GM19463 (cell line): ENCODE results near the gene KLHL8.
A peak's percentile ranks its signal among the peaks of the same experiment; 100 is the strongest.
"Not testable (repeated sequence)": the region's sequence is repeated elsewhere in the genome, so short reads cannot be mapped to it uniquely, and the experiment has no call there.

Experiments used
- ATAC-seq: cut with Tn5 transposase; IDR thresholded peaks from one replicate; pipeline ENCODE4 v1.9.1; 2021; ENCODE audit warnings: mild to moderate bottlenecking, moderate library complexity; ENCODE audit not compliant: unreplicated experiment

Gene KLHL8

DNA sequence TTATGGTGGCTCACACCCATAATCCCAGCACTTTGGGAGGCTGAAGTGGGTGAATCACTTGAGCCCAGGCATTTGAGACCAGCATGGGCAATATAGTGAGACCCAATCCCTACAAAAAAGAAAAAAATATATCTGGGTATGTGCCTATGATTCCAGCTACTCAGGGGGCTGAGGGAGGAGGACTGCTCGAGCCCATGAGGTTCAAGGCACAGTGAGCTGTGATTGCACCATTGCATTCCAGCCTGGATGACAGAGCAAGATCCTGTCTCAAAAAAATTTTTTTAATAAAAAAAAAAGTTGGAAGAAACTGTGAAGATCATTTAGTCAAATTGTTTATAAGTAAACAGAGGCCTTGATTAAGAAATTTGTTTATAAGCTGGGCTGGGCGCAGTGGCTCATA is 39.7 kb downstream of the KLHL8 start:
- no peak for ATAC-seq

DNA sequence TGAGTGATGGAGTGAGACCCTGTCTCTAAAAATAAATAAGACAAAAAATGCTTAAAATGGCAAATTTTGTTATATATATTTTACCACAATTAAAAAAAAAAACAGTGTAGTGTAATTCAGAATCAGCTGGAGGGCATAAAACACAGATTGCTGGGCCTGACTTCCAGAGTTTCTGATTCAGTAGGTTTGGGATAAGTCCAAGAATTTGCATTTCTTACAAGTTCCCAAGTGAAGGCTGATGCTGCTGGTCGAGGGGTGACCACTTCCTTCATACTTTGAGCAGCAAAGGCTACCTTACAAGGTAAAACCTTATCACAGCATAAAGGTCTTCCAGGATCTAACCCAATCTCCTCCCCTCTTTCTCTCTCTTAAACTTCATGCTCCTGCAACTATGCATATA is 40.7 kb downstream of the KLHL8 start:
- ATAC-seq: no peak

DNA sequence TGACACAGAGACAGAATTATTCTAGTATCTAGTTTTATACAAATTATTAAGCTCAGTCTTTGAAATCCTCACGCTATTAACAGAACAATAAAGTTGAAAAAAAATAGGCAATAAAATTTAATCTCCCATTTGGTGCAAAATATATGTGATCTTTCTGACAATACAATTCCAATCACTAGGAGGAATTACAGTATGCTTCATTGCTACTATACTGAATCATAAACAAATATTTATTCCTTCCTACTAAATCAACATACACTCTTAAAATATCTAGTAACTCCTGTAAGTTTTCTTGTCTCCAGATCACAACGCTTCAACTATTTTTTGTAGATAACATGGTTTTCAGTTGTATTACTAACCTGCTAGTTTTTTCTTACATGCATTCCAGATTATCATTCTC is 45.7 kb downstream of the KLHL8 start:
- ATAC-seq: no peak

DNA sequence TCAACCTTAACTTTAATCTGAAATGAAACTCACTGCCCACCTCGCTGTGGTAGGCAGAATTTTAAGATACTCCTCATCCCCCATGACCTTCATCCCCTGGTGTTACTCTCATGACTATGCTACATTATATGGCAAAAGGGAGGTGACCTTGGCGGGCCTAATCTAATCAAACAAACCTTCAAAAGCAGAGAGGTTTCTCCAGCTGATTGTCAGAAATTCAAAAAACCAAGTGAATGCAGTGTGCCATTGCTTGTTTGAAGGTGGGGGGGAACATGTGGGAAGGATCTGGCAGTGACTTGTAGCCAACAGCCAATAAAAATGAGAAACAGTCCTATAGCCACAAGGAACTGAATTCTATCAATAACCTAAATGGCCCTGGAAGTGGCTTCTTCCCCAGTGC is 48.5 kb downstream of the KLHL8 start:
- no peak for ATAC-seq

DNA sequence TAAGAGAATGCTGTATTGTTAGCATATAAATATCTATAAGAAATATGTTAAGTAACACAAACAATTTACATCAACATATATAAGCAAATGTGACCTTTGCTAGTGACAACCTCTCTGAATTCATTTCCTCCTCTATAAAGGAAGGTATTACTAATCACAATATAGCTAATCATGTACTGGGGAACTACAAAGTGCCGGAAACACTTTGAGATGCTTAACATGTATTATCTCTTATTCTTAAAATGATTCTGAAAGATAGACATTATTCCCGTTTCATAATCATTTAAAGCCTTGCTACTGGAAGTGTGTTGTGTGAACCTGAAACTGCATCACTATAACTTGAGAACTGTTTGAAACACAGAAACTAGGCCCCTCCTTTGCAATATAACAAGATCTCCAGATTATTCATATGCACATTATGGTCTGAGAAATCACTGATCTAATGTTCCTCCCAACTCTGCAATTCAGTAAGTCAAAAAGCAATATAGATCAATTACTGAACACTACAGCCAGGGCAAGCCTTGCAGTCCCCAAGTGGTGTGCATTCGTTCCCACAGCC is 54.0 kb downstream of the KLHL8 start:
- ATAC-seq: no peak

DNA sequence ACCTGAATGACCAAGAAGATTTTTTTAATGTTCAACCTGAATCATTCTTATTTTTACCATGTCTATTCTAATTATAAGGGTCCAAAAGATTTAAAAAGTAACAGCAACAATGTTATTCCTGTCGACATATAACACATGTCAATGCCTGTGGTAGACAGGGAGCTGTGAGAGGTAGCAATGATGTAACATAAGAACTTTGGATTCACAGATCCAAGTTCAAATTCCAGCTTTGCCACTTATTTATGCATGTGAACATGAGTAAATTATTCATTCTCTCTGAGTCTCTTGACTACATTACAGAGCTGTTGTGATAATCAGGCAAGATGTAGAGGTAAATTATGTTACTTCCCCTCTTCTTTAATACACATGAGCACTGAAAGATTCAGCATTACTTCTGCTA is 54.5 kb downstream of the KLHL8 start:
- ATAC-seq: no peak

DNA sequence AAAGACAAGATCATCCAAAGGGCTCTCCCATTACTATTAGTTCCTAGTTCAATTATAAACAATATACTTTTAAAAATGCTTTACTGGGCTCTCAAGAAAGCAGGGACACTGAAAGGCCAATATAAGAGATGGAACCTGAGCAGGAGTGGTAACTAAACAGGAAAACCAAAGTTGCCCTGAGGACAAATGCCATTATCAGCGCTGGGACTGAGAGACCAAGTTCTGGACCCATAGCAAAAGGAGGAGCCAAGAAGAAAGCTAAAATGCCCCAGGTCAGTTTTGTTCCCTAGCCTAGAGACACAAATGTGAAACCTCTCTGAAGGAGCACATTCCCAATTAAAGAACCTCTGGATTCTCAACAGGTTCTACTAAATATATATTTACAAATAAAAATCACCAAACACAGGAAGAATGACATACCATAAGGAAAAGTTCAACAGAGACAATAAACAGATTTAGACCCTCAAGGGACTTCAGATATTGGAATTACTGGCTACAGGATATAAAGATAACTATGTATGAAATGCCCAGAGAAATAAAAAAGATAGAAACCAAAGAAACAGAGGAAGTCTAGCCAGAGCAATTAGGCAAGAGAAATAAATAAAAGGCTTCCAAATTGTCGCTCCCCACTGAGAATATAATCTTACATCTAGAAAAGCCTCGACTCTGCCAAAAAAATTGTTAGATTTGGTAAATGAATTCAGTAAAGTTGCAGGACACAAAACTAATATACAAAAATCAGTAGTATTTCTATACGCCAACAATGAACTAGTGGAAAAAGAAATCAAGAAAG is 67.1 kb downstream of the KLHL8 start:
- no peak for ATAC-seq

DNA sequence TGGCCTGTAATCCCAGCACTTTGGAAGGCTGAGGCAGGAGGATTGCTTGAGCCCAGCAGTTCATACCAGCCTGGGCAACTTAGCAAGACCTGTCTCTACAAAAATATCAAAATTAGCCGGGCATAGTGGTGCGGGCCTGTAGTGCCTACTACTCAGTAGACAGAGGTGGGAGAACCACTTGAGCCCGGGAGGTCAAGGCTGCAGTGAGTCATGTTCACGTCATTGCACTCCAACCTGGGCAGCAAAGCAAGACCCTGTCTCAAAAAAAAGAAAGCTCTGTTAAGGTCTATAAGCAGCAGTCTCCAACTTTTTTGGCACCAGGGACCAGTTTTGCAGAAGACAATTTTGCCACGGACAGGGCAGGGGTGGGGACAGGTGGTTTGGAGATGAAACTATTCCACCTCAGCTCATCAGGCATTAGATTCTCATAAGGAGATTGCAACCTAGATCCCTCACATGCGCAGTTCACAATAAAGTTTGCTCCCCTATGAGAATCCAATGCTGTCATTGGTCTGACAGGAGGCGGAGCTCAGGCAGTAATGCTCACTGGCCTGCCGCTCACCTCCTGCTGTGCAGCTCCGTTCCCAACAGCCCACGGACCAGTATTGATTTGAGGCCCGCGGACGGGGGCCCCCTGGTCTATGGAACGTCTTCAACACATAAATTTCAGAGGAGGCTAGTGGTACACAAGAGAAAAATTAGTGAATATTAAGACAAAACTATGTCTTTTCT is 67.9 kb downstream of the KLHL8 start:
- ATAC-seq: no peak

DNA sequence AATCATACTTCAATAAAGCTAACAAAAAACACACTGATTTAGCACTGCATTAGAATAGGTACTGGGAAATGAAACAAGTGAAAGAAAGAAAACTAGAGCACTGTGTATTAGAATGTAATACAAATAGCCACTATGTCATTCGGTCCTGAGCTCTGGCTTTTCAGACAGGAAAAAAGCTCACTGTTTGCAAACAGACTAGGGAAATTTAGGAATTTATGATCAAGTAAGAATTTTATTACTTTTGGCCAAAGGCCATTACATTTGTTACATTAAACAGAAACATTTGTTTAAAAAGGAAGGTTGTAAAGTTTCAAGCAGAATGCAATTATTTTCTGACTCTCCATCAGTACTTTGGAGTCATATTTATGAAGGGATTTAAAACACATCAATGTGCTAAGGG is 68.7 kb downstream of the KLHL8 start:
- no peak for ATAC-seq

DNA sequence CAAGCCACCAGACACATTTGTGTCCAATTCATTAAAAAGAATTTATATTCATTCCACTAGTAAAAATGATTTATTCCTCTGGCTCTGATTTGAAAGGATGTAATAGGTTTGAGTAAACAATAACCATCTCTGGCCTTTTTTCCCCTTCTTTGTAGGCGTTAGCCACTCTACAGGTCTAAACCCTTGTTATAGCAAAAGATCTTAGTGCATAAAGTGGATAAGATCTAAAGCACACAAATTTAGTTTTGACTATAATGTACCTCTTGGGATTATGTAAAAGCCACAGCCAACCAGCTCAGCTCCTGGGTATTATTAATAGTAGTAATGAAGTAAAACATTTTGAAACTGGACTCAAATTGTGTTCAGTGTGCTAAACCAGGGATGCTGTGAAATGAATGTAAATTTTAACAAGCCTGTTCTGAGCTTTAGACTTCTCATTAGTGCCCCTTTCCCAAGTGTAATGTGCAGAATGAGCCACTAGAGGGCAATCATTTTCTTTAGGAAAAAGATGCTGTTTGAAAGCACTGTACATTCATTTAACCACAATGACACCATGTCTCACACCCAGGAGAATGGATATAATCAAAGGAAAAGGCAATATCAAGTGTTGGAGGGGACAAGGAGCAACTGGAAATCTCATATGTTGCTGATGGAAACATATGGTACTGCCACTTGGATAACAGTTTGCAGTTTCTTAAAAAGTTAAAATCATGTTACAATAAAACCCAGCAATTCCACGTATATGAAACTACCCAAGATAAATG is 69.7 kb downstream of the KLHL8 start:
- peak; percentile 54 for ATAC-seq

DNA sequence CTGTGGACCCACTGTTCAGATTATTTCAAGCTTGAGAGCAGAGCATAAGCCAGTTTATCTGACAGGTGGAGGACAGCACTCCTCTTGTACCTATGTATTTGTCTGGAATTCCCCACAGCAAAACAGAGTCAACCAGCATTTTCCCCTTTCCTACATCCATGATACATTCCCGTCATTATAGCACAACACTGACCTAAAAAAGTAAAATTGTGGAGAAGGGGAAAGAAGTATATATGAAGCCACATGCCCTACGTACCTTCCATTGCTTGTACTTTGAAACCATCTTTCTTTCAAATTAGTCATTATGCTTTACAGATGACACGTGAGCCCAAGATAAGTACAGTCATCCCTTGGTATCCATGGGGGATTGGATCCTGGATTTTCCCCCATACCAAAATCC is 73.3 kb downstream of the KLHL8 start:
- ATAC-seq: no peak

DNA sequence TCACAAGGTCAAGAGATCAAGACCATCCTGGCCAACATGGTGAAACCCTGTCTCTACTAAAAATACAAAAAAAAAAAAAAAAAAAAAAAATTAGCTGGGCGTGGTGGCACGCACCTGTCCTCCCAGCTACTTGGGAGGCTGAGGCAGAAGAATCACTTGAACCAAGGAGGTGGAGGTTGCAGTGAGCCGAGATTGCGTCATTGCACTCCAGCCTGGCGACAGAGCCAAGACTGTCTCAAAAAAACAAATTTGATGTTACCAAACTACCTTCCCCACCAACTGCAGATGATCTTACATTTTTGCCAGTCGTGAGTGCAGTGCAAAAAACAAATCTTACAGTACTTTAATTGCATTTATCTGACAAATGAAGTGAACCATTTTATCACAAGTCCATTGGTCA is 74.5 kb downstream of the KLHL8 start:
- not testable (repeated sequence) for ATAC-seq

DNA sequence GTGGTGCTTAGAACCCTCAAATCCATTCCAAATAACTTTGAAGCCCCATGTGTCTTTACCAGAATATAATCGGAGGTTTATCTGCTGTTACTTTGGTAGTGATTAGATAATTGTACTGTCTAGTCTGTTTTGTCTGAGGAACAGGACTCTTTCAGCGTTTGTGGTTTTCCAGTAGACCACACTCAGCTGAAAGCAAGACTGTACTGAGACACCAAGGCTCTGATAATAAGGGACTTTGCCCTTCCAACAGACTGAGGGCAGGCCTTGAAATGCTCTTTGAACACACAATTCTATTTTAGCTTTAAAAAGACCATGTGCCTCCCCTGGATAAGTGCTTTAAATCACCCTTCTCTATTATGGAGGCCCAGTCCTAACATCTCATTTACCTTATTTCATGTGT is 76.1 kb downstream of the KLHL8 start:
- peak; percentile 67 for ATAC-seq

DNA sequence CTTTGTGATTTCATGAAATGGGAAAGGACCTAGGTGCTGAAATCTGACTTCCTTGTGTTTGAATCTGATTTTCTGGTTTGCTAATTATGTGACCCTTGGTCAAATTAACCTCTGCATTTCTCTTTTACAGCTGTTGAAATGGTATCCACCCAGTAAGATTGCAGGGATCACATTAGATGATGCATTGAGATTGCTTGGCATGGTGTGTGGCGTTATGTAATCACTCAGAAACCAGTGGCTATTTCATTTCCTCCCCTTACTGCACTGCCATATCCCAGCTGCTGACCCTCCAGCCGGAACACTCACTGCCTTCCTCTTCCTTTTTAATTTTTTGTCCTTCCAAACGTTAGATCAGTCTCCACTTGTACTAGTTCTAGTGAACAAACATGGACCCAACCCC is 79.0 kb downstream of the KLHL8 start:
- ATAC-seq: no peak

DNA sequence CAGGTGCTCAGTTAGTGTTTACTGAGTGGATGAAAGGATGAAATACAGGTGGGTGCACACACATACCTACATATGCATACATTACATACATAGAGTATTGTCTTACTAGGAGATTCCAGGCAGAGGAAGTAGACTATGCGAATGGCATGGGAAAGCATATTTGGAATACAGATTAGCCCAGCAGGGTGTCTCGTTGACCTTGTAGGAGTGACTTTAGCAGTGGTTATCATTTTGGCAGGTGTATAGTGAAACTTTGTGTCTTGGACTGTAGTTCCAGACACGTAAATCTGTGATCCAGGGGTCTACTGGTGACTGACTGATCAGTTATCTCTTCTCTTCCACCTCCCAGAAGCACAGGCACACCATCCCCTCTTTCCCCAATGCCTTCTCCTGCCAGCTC is 86.3 kb downstream of the KLHL8 start:
- ATAC-seq: no peak

DNA sequence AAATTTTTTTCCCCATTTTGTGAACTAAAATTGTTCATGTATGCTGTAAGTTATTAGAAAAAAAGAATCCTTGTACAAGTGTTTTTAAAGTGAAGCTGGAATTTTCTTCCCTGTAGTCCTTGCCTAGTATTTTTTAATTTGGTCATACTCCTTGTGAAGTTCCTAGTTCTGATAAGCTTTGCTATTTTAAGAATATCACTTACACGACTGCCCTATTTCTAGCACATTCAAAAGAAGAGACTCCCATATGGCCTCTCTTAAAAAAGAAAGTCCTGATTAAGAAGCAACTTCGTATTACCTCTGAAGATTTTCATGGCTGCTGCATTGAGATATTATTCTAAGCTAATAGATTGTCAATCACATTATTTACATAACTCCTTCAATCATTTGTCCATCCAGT is 87.2 kb downstream of the KLHL8 start:
- no peak for ATAC-seq

DNA sequence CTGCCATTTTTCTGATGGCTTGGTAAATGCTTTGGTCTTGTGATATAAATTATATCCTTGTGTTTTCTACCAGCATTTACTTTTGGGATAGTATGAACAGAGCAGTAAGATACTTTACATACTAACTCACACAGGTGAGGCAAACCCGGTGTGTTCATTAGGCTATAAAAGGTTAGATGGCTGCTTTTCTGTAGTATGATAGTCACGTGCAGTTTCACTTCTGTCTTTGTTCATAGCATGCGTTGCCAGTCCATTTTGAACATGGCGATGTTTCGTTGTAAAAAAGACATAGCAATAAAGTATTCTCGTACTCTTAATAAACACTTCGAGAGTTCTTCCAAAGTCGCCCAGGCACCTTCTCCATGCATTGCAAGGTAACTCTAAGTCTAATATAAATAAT is 88.4 kb downstream of the KLHL8 start:
- no peak for ATAC-seq

DNA sequence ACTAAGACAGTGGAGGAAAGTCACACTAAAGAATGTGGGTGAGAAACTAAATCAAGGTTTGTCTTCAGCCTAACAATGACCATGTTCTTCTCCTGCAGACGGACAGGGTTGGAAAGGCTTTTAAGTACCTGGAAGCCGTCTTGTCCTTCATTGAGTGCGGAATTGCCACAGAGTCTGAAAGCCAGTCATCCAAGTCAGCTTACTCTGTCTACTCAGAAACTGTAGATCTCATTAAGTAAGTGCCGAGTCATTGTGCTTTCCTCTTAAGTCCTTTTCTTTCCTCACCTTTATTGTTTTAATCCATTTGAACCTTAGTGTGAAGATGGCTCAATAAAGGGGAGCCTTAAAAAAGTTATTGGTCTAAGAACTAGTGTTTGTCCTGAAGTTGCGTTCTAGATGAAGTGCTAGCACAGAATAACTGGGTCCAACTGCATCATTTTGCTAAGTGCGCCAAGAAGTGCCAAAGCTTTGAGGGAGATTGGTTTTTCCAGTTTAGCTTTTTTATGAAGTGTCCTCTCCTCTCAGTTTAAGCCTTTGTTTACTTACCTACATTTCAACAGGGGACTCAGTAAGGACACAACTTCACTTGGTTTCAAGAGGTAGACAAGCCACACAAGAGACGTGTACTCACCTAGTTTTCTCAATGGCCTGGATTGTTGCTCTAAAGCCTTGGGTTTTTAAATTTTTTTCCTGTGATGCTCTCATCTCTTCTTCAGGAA is 89.3 kb downstream of the KLHL8 start:
- no peak for ATAC-seq

DNA sequence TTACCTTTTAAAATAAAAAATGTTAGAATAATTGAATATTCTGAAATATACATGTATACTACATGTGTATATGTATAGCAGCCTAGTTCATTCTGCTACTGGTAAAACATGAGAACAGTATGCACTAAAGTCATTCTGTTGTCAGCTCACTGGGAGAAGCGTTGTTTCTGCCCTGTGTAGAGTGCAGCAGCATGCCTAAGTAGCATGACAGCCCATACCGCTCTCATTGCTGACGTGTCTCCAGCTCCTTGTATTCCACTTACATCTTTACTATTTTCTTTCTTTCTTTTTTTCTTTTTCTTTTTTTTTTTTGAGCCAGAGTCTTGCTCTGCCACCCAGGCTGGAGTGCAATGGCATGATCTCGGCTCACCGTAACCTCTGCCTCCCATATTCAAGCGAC is 90.7 kb downstream of the KLHL8 start:
- no peak for ATAC-seq

DNA sequence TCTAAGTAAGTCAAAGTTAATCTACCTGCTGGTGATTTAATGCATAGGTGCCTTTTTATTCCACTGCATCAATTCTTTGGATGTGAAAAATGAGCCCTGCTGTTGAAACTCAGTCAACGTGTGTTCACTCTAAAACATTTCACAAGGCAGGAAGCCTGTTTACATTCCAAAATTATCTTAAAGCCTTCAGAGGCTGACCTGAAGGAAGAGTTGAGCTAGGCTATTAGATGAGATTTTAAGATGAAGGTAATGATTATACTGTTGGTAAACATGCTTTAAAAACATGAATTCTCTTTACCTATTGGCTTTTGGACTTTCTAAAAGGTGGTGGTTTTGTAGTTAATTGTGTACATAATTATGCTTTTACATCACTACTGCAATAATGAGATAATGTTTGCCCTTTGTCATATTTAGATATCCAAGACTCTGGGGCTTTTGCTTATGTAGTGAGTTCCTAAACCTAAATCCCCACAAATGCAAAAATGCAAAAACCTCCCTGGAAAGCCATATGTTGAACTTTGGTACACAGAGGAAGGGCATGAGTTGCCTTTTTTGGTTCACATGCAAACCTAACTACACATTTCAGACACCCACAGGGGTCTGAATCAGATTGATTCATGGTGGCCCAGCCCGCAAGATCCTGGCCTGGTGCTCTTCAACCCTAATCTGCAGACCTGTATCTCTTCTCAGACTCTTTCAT is 92.3 kb downstream of the KLHL8 start:
- ATAC-seq: no peak
